NCI-H187 (cell line): ENCODE measurements around the gene CACHD1.
A peak's percentile ranks its signal among the peaks of the same experiment; 100 is the strongest.

Experiments
- DNase-seq, 2 experiments: peaks; one replicate each; lab custom pipeline; 2025; lab: John Stamatoyannopoulos, UW

Gene CACHD1

DNA sequence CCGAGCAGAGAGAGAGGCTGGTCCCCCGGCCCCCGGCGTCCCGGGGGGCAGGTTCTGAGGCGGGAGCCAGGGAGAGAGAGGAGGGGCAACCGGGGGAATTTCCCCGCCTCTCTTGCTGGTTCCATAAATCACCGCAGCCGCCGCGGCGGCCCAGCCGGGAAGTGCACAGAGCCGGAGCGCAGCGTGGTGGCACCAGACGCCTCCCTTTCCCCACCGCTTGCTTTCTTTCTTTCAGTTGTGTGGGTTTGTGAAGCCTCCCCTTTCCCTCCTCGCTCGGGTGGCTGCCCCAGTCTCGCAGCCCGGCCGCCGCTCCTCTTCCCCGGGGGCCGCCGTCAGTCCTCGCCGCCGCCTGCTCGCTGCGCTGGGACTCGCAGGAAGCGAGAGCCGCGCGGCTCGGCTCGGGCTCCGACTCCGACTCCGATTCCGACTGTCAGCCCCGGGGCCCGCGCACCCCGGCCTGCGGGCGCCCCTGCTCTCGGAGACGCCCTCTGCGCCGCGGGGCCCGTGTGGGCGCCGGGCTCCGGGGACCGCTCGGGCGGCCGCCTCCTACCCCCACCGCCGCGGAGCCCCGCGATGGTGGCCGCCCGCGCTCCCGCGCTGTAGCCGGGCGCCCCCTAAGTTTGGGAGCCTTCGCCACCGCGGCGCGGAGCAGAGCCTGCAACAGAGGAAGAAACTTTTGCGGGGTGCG lies at the start of gene CACHD1:
Gene CACHD1, plus strand, starts transcription at position 153 of the 688 bp plus-strand sequence. CDS start 616 bp downstream, outside the sequence.
- DNase-seq = peak in 1 of 2 experiments; percentile 21

DNA sequence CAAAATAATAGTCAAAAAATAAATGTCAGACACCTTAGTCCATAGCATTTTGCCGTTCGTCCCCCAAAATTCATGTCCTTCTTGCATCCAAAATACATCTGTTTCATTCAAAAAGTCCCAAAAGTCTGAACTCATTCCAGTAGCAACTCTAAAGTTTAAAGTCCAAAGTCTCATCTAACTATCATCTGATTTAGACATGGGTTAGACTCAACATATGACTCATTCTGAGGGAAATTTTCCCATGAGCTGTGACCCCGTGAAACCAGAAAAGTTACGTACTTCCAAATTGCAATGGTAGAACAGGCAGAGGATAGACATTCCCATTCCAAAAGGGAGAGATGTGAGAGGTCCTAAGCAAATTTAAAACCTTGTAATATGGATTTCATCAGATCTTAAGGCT lies 48.6 kb upstream of the CACHD1 start:
- DNase-seq = no peak

GRCh38 chr1:64423526-64423925 lies 46.4 kb upstream of the CACHD1 start:
- no peak for DNase-seq

DNA sequence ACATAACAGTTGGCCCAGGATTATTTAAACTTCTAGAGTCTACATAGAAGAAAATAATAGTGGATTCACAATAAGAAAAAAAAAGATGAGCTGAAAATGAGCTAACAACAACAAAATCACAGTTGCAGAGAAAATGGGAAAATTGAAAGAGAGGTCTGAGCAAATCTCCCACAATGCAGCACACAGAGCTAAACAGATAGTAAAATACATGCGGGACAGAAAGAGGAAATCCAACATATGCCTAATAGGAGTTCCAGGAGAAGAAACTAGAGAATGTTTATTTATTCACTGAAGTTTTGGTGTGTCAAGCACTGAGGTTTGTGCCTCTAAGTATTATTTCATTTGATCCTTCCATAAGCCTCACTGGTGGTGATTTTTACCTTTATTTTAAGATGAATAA lies 45.5 kb upstream of the CACHD1 start:
- DNase-seq = no peak

GRCh38 chr1:64425521-64425920 lies 44.4 kb upstream of the CACHD1 start:
- DNase-seq = no peak

DNA sequence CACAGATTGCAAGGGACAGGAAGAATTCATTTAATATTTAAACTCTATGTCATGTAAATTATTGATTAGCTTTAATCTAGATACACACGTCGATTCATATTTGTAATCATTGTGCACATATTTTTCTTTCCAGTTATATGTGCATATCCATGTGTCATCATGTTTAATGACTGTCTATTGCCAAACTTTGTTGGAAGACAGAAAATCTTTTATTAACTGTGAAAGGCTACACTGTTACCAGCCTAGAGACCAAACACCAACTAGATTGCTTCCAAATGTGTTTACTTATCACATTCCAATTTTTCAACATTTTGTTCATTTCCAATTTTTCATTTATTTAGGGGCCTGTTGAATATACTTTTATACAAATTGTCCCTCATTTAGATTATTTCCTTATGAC lies 43.2 kb upstream of the CACHD1 start:
- DNase-seq = no peak

GRCh38 chr1:64427879-64428278 lies 42.0 kb upstream of the CACHD1 start:
- no peak for DNase-seq

- DNase-seq = no peak
Measured at GRCh38 chr1:64433308-64433707, 36.6 kb upstream of the CACHD1 start.

DNA sequence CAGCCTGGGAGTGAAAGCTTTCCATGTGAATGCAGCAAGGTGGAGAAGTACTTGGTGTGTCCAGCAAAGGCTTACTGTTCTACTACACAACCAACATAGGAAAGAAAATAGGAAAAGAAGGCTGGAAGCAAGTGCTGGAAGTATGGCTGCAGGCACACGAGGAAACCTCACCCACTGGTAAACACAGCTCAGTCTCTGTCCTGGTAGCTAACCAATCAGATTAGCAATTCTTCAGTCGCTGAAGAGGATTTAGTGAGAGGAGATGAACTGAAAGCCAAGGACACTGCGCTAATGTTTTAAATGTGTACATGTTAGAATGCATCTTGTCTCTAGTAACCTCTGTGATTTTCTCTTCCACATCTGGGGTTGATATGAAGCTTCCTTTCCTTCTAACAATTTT lies 36.2 kb upstream of the CACHD1 start:
- DNase-seq = no peak

DNA sequence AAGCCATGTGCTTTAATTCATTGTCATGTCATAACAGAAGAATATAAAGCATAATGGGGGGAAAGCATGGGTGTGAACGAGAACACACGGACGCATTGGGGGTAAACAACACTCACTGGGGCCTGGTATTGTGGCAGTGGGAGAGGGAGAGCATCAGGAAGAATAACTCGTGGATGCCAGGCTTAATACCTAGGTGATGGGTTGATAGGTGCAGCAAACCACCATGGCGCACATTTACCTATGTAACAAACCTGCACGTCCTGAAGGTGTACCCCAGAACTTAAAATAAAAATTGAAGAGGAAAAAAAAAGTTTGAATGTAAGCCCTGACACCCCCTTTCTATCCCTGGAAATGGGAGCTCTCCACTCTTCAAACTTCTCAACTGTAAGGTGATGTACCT lies 34.9 kb upstream of the CACHD1 start:
- DNase-seq = no peak

DNA sequence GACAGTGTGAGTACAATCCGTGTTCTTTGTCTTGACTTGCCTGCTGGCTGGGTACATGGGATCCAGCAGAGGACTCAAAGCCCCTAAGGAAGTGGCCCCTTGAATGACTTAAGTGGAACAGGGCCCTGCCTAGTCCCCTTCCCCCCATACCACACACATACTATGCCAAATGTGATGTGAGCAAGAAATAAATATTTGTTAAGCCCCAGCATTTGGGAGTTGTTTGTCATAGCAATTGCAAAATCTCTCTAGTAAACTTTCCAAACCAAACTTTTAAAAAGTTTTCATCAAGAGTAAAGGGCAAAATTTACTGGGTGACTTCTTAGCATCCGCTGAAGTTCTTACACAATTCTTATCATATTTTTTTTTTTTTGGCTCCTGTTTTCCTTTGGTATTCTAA lies 32.5 kb upstream of the CACHD1 start:
- no peak for DNase-seq

DNA sequence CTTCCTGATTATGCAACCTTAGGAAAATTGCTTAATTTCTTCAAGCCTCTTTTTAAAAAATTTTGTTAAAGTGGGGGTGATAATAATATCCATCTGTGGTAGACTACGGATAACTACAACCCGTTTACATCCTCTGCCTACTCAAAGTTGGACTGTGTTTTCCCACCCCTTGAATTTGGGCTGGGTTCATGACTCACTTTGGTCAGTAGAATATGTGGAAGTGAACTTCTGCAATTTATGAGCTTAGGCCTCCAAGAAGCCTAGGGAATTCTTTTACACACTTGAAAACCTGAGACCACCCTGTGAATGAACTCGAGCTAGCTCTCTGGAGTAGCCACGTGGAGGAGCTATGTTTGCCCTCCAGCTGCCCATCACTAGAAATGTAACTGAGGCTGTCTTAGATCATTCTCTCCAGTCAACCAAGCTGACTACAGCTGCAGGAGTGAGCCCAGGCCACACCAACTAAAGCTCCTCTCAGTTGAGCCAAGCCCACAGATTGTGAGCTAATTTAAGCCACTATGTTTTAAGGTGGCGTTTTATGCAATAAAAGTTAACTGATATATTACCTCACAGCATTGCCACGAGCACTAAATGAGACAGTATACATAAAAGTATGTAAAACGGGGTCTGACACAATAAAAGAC lies 29.6 kb upstream of the CACHD1 start:
- no peak for DNase-seq

DNA sequence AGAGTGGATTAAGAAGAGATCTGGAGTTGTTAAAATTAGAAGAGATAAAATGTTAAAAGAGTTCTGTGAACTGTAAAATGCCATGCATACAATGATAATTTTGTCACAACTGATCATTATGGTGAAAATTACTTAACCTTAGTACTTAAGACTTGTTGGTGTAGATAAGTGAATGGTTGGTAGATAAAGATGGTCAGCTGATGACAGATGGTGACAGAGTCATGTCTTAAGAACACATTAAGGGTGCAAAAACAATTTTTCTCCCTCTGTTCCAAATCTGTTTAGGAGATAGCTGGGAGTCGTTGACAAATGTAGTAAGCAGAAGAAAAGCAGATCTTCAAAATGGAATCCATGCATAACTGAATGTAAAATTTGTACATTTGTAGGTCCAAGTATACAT lies 18.5 kb upstream of the CACHD1 start:
- DNase-seq = no peak

DNA sequence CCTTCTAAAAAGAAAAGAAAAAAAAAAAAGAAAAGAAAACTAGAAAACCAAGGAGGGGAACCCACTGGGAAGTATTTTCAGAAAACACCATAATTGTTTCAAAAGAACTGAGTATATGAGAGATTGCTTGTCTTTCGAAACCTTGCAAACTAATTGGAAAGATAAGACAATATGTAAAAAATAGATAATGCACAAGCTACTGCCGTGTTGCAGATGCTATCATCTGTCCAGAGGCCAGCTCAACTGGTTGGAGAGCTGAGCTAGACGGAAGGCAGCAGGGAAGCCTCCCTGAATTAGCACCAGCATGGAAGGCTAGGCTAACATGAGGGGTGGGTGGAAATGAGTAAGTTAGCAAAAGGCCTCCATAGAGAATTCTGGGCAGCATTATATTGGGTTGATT lies 16.2 kb upstream of the CACHD1 start:
- no peak for DNase-seq

DNA sequence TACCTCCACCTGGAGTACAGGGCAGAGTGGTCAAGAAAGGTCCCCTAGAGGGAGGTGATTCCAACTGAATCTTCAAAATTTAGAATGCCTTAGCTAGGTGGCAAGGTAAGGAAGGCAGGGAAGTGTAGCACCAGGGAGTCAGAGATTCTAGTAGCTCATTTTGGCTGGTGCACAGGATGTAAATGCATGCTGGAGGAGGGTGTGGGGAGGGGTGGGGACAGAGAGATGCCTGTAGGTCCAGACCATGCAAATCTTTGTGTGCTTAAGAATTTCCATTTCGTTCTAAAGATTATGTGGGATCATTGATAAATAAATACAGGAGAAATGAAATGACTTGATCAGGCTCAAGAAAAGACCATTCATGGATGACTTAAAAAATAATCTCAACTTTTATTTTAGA lies 11.0 kb upstream of the CACHD1 start:
- no peak for DNase-seq

- no peak for DNase-seq
Measured at GRCh38 chr1:64459743-64460142, 10.2 kb upstream of the CACHD1 start.

GRCh38 chr1:64466033-64466432 lies 3.9 kb upstream of the CACHD1 start:
- DNase-seq = no peak

GRCh38 chr1:64469116-64469976 lies 583 bp upstream of the CACHD1 start:
- DNase-seq = no peak

DNA sequence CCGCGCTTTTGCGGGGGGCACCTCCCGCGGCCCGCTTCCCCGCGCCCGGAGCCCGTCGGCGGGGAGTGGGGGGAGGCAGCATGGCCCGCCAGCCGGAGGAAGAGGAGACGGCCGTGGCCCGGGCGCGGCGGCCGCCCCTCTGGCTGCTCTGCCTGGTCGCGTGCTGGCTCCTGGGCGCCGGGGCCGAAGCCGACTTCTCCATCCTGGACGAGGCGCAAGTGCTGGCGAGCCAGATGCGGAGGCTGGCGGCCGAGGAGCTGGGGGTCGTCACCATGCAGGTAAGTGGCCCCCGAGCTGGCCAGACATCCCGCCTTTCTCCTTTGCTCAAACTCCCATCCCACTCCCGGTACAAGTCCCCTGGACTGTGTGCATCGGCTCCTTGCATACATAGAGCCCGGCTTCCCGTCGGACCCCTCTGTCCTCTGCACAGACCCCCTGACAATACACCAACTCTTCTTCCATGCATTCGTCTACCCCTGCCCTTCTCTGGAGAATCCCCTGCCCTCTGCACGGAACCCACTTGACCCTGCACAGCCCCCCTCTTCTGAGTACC lies 812 bp downstream of the CACHD1 start:
- no peak for DNase-seq

DNA sequence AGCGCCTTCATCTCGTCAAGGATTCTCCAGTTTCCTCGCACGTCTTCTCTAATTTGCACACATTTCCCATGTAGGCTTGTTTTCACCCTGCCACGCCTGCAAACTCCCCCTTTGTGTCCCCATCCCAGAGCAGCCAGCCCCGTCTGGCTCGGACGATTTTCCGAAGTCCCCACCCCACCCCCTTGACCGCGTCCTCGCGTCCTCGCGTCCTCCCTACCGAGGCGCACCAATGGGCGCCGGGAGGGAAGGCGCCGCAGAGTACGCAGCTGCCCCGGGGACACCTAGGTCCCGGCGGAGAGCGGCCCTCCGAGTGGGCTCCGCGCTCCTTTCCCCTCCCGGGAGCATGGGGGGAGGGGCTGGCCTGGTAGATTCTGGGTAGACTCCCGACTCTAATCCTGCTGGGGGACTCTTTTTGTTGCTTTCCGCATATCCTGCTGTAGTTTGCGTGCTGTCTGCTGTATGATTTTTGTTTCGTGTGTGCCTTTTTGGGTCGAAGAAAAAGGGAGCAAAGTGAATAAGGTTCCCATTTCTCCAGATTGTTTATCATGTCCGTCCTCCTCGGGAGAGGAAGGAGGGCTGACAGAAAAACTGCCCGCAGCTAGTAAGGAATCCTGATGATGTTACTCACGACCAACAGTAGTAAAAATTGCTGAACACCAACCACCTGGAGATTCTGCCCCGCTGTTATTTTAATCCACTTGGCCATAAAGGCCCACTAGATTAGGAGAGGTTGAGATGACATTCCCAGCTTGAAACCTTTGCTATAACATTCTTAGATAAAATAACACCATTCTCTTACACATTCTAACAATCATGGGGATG lies 1.5 kb downstream of the CACHD1 start:
- DNase-seq = no peak

DNA sequence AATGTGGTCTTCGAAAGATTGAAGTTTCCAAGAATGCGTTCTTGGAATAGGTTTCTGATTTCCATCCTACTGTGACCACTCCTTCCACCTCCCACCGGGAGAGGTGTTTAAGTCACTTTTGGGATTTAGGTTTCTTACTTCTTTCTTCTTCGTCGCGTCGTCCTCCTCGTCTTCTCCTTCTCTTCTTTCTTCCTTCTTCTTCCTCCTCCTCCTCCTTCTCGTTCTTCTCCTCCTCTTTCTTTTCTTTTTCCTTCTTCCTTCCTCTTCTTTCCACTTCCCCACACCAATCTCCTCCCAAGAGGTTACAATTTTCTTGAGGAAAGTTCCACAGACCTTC lies 2.1 kb downstream of the CACHD1 start:
- DNase-seq = no peak

- peak; percentile 9 to 33 for DNase-seq
Measured at GRCh38 chr1:64472805-64473204, 2.9 kb downstream of the CACHD1 start.
